ENCODE results near the gene UBR2.

DNA sequence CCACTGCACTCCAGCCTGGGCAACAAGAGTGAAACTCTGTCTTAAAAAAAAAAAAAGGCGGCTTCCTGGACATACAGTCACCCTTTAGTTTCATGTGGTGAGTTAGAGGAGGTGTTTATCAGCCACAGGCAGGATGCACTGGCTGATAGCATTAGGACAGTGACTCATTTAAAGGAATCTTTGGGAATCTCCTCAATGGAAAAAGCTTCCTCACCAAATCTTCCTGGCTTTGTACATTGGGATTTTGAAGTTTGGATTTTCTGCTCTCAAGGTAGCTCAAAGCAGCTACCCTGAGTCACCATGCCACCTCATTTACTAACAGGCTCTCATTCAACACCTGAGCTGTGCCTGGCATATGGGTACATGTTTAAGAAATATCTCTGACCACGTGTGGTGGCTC lies 138.4 kb downstream of the UBR2 start:
- TF ChIP-seq, protein P1, sequence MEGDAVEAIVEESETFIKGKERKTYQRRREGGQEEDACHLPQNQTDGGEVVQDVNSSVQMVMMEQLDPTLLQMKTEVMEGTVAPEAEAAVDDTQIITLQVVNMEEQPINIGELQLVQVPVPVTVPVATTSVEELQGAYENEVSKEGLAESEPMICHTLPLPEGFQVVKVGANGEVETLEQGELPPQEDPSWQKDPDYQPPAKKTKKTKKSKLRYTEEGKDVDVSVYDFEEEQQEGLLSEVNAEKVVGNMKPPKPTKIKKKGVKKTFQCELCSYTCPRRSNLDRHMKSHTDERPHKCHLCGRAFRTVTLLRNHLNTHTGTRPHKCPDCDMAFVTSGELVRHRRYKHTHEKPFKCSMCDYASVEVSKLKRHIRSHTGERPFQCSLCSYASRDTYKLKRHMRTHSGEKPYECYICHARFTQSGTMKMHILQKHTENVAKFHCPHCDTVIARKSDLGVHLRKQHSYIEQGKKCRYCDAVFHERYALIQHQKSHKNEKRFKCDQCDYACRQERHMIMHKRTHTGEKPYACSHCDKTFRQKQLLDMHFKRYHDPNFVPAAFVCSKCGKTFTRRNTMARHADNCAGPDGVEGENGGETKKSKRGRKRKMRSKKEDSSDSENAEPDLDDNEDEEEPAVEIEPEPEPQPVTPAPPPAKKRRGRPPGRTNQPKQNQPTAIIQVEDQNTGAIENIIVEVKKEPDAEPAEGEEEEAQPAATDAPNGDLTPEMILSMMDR (conservative IDR thresholded peaks at IDR 0.05; ENCODE audit: low read depth, low read length) = no peak
- TF ChIP-seq POLR2A (IDR thresholded peaks at IDR 0.05; ENCODE audit: low read depth, low read length) (no peak), MAZ (IDR thresholded peaks at IDR 0.05; ENCODE audit: borderline replicate concordance, low read depth, low read length) (no peak)
